Measurements from ENCODE around the gene CRTC1.

DNA sequence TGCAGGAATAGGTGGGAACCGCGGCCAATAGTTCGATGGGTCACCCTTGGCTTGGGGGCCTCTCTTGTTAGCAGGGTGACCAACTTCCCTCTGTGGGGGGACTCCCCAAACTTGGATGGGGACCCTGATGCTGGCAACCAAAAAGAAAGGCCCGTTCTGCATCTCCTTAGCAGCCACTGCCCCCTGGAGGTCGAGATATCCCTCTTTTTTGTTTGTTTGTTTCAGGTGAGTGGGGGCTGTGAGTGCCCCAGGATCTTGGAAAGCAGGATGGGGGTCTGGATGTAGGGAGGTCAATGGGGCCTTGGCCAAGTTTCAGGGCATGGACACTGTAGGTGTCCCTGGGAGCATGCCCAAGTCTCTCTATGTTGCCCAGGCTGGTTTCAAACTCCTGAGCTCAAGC lies 7.7 kb upstream of the CRTC1 start:
- TF ChIP-seq L3MBTL2 (conservative IDR thresholded peaks at IDR 0.05) (no peak), ARNT (IDR thresholded peaks at IDR 0.05) (no peak)
